Esophagus muscularis mucosa (tissue), 3 donors: ENCODE measurements around the gene INTS3.

Experiments
- CTCF ChIP-seq, 3 experiments: fragments of 200-600 bp in 2 of 3; fragments of 450-650 bp in 1 of 3; sonication (generic) in 2 of 3; IDR thresholded peaks; one replicate each; pipeline ENCODE4 v1.5.1; 2017 to 2019; ENCODE audit warnings: antibody characterized with exemption in 3 of 3, mild to moderate bottlenecking in 2 of 3, moderate library complexity in 1 of 3
- POLR2A ChIP-seq: fragments of 450-650 bp; IDR thresholded peaks from one replicate; pipeline ENCODE4 v1.6.1; 2017; ENCODE audit warnings: antibody characterized with exemption, moderate library complexity, mild to moderate bottlenecking, low read depth
- POLR2AphosphoS5 ChIP-seq, 2 donors: sonication (generic); formaldehyde crosslinking; IDR thresholded peaks; one replicate each; pipeline ENCODE4 v1.6.1; 2017; ENCODE audit warnings: antibody characterized with exemption in 2 of 2

- TF ChIP-seq CTCF (IDR thresholded peaks at IDR 0.05) (no peak), POLR2A (no peak), POLR2AphosphoS5 (IDR thresholded peaks at IDR 0.05) (no peak)
Measured at GRCh38 chr1:153804112-153804511, 76.3 kb downstream of the INTS3 start.
